ENCODE measurements around the gene NOSTRIN.

NOSTRIN gene

DNA sequence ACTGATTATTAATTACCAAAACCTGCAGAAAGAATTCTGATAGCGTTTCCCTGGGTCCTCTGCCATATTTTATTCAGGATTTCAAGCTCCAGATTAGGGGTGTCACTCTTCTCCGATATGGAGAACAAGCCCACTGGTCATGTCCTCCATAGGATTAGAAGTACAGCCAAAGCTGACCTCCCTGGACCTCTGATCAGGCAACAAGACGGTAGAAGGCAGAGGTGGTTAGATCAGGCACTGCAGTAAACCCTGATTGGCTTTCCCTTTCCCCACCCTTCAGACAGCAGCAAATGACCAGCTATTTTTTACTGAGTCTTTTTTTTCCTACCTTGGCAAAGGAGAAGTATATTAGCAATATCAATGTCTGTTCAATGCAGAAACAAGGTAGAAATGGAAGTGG is 50.0 kb downstream of the NOSTRIN start:
- Histone ChIP-seq H3F3A (ENCODE audit: insufficient read depth, low read length) (no peaks in the 10 kb centered on the region), H3K4me3 (ENCODE audit: low read length) (no peak overlapping the region), H3K27ac (ENCODE audit: low read length) (no peak overlapping the region), H3K27me3 (replicated peaks; ENCODE audit: insufficient read depth, low read length) (no peaks in the 10 kb centered on the region), H2AFZ (ENCODE audit: low read length) (no peak overlapping the region), H3K9ac (ENCODE audit: low read length) (no peak overlapping the region), H3K36me3 (replicated peaks; ENCODE audit: insufficient read depth, low read length) (no peaks in the 10 kb centered on the region), H3K4me2 (ENCODE audit: low read depth, low read length) (no peak overlapping the region), H4K20me1 (ENCODE audit: insufficient read depth, low read length) (no peaks in the 10 kb centered on the region), H3K9me2 (replicated peaks; ENCODE audit: insufficient read depth, low read length) (no peaks in the 10 kb centered on the region), H3K4me1 (ENCODE audit: low read length) (no peaks in the 10 kb centered on the region), H3K79me2 (ENCODE audit: low read length) (no peaks in the 10 kb centered on the region), H3K9me3 (replicated peaks; ENCODE audit: insufficient read depth, low read length) (no peaks in the 10 kb centered on the region)
- DNase-seq = no peak
- TF ChIP-seq EZH2phosphoT487 (IDR thresholded peaks at IDR 0.05; ENCODE audit: low read length) (no peak), EZH2 (optimal IDR thresholded peaks at IDR 0.05; ENCODE audit: low read depth, low read length) (no peak)
- TF ChIP-seq, protein P1, sequence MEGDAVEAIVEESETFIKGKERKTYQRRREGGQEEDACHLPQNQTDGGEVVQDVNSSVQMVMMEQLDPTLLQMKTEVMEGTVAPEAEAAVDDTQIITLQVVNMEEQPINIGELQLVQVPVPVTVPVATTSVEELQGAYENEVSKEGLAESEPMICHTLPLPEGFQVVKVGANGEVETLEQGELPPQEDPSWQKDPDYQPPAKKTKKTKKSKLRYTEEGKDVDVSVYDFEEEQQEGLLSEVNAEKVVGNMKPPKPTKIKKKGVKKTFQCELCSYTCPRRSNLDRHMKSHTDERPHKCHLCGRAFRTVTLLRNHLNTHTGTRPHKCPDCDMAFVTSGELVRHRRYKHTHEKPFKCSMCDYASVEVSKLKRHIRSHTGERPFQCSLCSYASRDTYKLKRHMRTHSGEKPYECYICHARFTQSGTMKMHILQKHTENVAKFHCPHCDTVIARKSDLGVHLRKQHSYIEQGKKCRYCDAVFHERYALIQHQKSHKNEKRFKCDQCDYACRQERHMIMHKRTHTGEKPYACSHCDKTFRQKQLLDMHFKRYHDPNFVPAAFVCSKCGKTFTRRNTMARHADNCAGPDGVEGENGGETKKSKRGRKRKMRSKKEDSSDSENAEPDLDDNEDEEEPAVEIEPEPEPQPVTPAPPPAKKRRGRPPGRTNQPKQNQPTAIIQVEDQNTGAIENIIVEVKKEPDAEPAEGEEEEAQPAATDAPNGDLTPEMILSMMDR (IDR thresholded peaks at IDR 0.05; ENCODE audit: low read length) = no peak

DNA sequence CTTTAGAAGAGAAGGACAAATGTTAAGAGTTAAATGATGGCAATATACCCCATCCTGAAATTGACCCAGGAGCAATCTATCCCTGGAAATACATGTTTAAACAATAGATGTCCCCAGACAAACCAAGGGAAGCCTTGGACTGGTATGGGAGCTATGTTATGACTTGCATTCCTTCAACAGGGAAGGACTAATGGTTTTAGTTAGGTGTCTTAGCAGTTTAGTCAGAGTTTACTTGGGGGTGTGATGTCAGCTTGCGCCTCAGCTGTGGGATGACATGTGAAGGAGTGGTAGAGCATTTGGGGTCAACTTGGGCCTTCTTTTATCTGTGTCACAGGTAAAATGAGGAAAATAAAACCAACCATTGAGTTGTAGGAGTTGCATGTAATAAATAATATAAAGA is 51.0 kb downstream of the NOSTRIN start:
- Histone ChIP-seq H3K27ac (ENCODE audit: low read length) (no peak overlapping the region), H3K4me2 (ENCODE audit: low read depth, low read length) (no peak overlapping the region), H3K36me3 (replicated peaks; ENCODE audit: insufficient read depth, low read length) (no peaks in the 10 kb centered on the region), H3K79me2 (ENCODE audit: low read length) (no peaks in the 10 kb centered on the region), H3K9ac (ENCODE audit: low read length) (no peak overlapping the region), H3K4me3 (ENCODE audit: low read length) (no peak overlapping the region), H3K9me3 (replicated peaks; ENCODE audit: insufficient read depth, low read length) (no peaks in the 10 kb centered on the region), H3F3A (ENCODE audit: insufficient read depth, low read length) (no peaks in the 10 kb centered on the region), H3K27me3 (replicated peaks; ENCODE audit: insufficient read depth, low read length) (no peaks in the 10 kb centered on the region), H4K20me1 (ENCODE audit: insufficient read depth, low read length) (no peaks in the 10 kb centered on the region), H3K9me2 (replicated peaks; ENCODE audit: insufficient read depth, low read length) (no peaks in the 10 kb centered on the region), H2AFZ (ENCODE audit: low read length) (no peak overlapping the region), H3K4me1 (ENCODE audit: low read length) (no peaks in the 10 kb centered on the region)
- no peak for DNase-seq
- TF ChIP-seq EZH2 (optimal IDR thresholded peaks at IDR 0.05; ENCODE audit: low read depth, low read length) = no peak
- TF ChIP-seq, protein P1 (IDR thresholded peaks at IDR 0.05; ENCODE audit: low read length) = no peak

DNA sequence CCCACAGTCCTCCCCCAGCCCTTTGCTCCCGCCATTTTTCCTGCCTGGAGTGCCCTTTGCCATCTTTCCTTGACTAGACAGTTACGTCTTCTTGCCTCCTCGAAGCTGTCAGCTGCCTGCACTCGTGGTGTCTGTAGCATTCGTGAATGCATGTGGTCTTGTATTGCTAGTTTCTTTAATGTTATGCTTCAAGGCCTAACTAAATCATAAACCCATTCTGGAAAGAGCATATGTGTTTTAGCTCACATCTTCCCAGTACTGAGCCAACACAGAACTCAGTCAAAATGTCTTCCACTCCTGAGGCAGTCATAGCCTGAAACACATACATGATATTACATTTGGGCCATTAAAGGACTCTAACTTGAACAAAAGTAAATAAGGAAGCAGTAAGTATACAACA is 52.2 kb downstream of the NOSTRIN start:
- Histone ChIP-seq H3K4me2 (ENCODE audit: low read depth, low read length) (no peak overlapping the region), H3K27ac (ENCODE audit: low read length) (no peak overlapping the region), H3F3A (ENCODE audit: insufficient read depth, low read length) (no peaks in the 10 kb centered on the region), H3K79me2 (ENCODE audit: low read length) (no peaks in the 10 kb centered on the region), H2AFZ (ENCODE audit: low read length) (no peak overlapping the region), H4K20me1 (ENCODE audit: insufficient read depth, low read length) (no peaks in the 10 kb centered on the region), H3K36me3 (replicated peaks; ENCODE audit: insufficient read depth, low read length) (no peaks in the 10 kb centered on the region), H3K4me3 (ENCODE audit: low read length) (no peak overlapping the region), H3K27me3 (replicated peaks; ENCODE audit: insufficient read depth, low read length) (no peaks in the 10 kb centered on the region), H3K9me2 (replicated peaks; ENCODE audit: insufficient read depth, low read length) (no peaks in the 10 kb centered on the region), H3K9me3 (replicated peaks; ENCODE audit: insufficient read depth, low read length) (no peaks in the 10 kb centered on the region), H3K9ac (ENCODE audit: low read length) (no peak overlapping the region), H3K4me1 (ENCODE audit: low read length) (no peaks in the 10 kb centered on the region)
- TF ChIP-seq, protein P1 (IDR thresholded peaks at IDR 0.05; ENCODE audit: low read length) = no peak
- no peak for TF ChIP-seq EZH2 (optimal IDR thresholded peaks at IDR 0.05; ENCODE audit: low read depth, low read length)
- no peak for TF ChIP-seq EZH2phosphoT487 (IDR thresholded peaks at IDR 0.05; ENCODE audit: low read length)
- no peak for DNase-seq

Data from MM.1S (cell line).